ENCODE data around the gene SYMPK.

SYMPK gene

DNA sequence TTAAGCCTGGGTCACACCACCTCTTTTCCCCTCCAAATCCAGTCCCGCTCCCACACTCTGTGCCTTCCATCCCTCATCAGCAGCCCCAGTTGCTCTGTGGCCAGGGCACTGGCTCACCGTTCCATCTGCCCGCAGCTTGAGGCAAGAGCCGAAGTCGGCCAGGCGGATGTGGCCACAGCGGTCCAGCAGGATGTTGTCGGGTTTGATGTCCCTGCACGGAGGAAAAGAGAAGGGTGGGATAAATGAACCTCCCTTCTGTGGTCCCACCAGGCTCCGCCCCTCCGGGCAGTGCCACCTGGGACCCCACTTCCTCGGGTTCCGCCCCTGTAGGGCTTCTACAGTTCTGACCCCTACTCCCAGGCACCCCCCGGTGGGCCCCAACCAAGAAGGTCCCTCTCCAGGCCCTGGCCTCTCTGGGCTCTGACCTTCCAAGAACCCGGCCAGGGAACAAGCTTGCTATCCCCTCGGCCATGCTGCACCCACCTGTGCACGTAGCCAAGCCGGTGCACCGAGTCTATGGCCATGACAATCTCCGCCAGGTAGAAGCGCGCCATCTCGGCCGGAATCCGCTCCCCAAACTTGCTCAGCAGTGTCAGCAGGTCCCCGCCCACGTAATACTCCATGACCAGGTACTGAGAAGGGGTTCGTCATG, 84.8 kb downstream of the SYMPK start:
- H3K9ac ChIP-seq: no peak overlapping the region
- no peak overlapping the region for H3K4me2 ChIP-seq (ENCODE audit: low read length)
- no peak overlapping the region for H3K27ac ChIP-seq
- peaks cover 10% of the 10 kb centered on the region for H3K4me1 ChIP-seq
- H3K27me3 ChIP-seq (ENCODE audit: control insufficient read depth, insufficient read depth, low read length): no peaks in the 10 kb centered on the region
- no peak overlapping the region for H2AFZ ChIP-seq
- TF ChIP-seq, protein P1, sequence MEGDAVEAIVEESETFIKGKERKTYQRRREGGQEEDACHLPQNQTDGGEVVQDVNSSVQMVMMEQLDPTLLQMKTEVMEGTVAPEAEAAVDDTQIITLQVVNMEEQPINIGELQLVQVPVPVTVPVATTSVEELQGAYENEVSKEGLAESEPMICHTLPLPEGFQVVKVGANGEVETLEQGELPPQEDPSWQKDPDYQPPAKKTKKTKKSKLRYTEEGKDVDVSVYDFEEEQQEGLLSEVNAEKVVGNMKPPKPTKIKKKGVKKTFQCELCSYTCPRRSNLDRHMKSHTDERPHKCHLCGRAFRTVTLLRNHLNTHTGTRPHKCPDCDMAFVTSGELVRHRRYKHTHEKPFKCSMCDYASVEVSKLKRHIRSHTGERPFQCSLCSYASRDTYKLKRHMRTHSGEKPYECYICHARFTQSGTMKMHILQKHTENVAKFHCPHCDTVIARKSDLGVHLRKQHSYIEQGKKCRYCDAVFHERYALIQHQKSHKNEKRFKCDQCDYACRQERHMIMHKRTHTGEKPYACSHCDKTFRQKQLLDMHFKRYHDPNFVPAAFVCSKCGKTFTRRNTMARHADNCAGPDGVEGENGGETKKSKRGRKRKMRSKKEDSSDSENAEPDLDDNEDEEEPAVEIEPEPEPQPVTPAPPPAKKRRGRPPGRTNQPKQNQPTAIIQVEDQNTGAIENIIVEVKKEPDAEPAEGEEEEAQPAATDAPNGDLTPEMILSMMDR (IDR thresholded peaks at IDR 0.05): no peak
- H3K9me3 ChIP-seq (ENCODE audit: control insufficient read depth, low read length): no peaks in the 10 kb centered on the region
- H3K4me3 ChIP-seq (ENCODE audit: low read depth, low read length): no peak overlapping the region
- peaks cover 2% of the 10 kb centered on the region for H3K79me2 ChIP-seq
- no peaks in the 10 kb centered on the region for H3K36me3 ChIP-seq (ENCODE audit: control insufficient read depth, insufficient read depth, low read length)

DNA sequence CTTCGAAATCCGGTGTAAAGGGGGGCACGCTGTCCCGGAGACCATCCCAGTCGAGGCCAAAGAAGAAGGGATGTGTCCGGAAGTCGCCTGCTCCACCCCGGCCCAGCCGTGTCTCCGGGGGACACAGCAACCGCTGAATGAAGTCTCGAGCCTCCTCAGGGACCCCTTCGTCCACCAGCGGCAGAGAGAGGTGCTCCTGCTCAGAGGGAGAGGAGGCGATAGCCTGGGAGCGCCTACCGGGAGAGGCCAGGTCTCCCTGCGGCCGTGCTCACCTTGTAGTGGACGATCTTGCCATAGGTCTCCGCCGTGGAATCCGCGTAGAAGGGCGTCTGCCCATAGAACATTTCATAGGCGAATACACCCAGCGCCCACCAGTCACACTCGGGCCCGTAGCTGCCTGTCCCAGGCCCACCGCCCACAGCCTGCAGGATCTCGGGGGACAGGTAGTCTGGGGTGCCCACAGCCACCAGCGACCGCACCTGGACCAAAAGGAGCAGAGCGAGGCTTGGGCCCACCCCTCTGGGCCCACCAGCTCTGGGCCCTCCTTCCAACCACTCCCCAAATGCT, 85.5 kb downstream of the SYMPK start:
- Histone ChIP-seq H3K4me2 (ENCODE audit: low read length) (no peak overlapping the region), H3K9ac (no peak overlapping the region), H3K4me3 (ENCODE audit: low read depth, low read length) (no peak overlapping the region), H3K79me2 (peaks cover 2% of the 10 kb centered on the region), H3K9me3 (ENCODE audit: control insufficient read depth, low read length) (no peaks in the 10 kb centered on the region), H3K27me3 (ENCODE audit: control insufficient read depth, insufficient read depth, low read length) (no peaks in the 10 kb centered on the region), H3K4me1 (peaks cover 10% of the 10 kb centered on the region), H2AFZ (no peak overlapping the region), H3K27ac (no peak overlapping the region), H3K36me3 (ENCODE audit: control insufficient read depth, insufficient read depth, low read length) (no peaks in the 10 kb centered on the region)
- TF ChIP-seq, protein P1 (IDR thresholded peaks at IDR 0.05): no peak

DNA sequence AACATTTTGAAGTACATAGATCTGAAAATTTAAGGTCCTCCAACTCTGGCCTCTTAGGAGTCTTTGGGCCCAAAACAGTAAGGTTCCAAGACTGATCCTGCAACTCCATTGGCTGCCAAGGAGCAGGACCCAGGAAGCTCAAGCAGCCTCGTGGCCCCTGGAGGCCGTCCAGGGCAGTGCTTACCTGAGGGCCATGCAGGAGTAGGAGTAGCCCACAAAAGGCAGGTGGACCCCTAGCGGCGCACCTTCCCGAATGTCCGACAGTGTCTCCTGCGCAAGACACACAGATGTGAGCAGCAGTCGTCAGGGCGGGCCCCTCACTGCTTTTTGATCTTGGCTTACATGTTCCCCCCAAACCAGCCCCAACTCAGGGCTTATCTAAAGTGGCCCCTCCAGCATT, 88.2 kb downstream of the SYMPK start:
- Histone ChIP-seq H2AFZ (no peak overlapping the region), H3K79me2 (no peaks in the 10 kb centered on the region), H3K4me3 (ENCODE audit: low read depth, low read length) (no peak overlapping the region), H3K9ac (no peak overlapping the region), H3K27ac (no peak overlapping the region), H3K27me3 (ENCODE audit: control insufficient read depth, insufficient read depth, low read length) (no peaks in the 10 kb centered on the region), H3K4me2 (ENCODE audit: low read length) (no peak overlapping the region), H3K4me1 (peaks cover 11% of the 10 kb centered on the region), H3K9me3 (ENCODE audit: control insufficient read depth, low read length) (no peaks in the 10 kb centered on the region), H3K36me3 (ENCODE audit: control insufficient read depth, insufficient read depth, low read length) (no peaks in the 10 kb centered on the region)
- TF ChIP-seq, protein P1 (IDR thresholded peaks at IDR 0.05): no peak

DNA sequence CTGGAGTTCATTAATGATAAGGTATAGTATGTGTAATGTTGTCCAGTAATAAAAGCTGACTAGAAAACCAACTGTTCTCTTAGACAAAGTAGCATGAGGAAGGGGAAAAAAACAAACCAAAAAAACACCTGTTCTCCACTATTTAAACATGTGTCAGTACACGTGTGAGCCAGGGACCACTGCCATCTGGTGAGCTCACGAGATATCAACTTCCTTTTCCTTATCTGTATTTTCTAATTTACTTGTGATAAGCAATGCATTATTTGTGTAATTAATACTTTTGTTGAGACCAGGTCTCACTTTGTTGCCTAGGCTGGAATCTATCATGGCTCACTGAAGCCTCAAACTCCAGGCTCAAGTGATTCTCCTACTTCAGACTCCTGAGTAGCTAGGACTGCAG, 89.6 kb downstream of the SYMPK start:
- no peaks in the 10 kb centered on the region for H3K27me3 ChIP-seq (ENCODE audit: control insufficient read depth, insufficient read depth, low read length)
- H2AFZ ChIP-seq: no peak overlapping the region
- H3K4me1 ChIP-seq: peaks cover 10% of the 10 kb centered on the region
- TF ChIP-seq, protein P1 (IDR thresholded peaks at IDR 0.05): no peak
- H3K9me3 ChIP-seq (ENCODE audit: control insufficient read depth, low read length): no peaks in the 10 kb centered on the region
- H3K36me3 ChIP-seq (ENCODE audit: control insufficient read depth, insufficient read depth, low read length): no peaks in the 10 kb centered on the region
- no peak overlapping the region for H3K27ac ChIP-seq
- H3K4me3 ChIP-seq (ENCODE audit: low read depth, low read length): no peak overlapping the region
- no peak overlapping the region for H3K9ac ChIP-seq
- no peak overlapping the region for H3K4me2 ChIP-seq (ENCODE audit: low read length)
- no peaks in the 10 kb centered on the region for H3K79me2 ChIP-seq

DNA sequence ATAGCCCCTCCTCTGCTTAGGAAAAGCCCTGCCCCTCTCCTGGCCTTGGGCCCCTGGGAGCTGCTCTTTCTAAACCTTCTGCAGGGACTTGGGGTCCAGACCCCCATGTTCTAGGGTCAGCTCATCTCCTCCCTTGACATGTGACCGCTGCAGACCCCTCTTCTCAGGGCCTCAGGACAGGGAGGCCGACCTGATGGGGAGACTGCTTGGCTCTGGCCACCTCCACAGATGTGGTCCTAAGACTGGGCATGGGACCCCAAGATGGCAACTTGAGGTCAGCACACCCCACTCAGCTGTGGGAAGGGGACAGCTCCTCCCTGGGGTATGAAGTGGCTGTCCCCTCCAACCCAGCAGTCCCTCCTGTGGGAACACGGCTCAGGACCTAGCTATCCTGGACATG, 90.0 kb downstream of the SYMPK start:
- Histone ChIP-seq H3K4me3 (ENCODE audit: low read depth, low read length) (no peak overlapping the region), H3K36me3 (ENCODE audit: control insufficient read depth, insufficient read depth, low read length) (no peaks in the 10 kb centered on the region), H3K4me2 (ENCODE audit: low read length) (no peak overlapping the region), H2AFZ (no peak overlapping the region), H3K27me3 (ENCODE audit: control insufficient read depth, insufficient read depth, low read length) (no peaks in the 10 kb centered on the region), H3K27ac (no peak overlapping the region), H3K9me3 (ENCODE audit: control insufficient read depth, low read length) (no peaks in the 10 kb centered on the region), H3K79me2 (no peaks in the 10 kb centered on the region), H3K4me1 (peaks cover 10% of the 10 kb centered on the region), H3K9ac (no peak overlapping the region)
- TF ChIP-seq, protein P1 (IDR thresholded peaks at IDR 0.05): no peak
